Sigmoid colon (tissue), 7 donors: ENCODE measurements around the gene CDCA4. TPM values are rescaled to one million over a fixed set of nuclear protein-coding genes. Genes with fewer than 3 reads are reported as not detected.

ENCODE experiments used
- DNase-seq: peaks from one replicate; pipeline ENCODE4 v3.0.0-alpha.2; 2019
- H3K27ac ChIP-seq, 4 donors: fragments of 200-600 bp; sonication (generic); one replicate each; pipeline ENCODE4 v1.5.1; 2016 to 2019; ENCODE audit warnings: mild to moderate bottlenecking in 1 of 4
- H3K27me3 ChIP-seq, 3 donors: fragments of 200-600 bp; sonication (generic); one replicate each; pipeline ENCODE4 v1.5.1; 2019; ENCODE audit warnings: mild to moderate bottlenecking in 1 of 3
- H3K36me3 ChIP-seq, 4 donors: fragments of 200-600 bp; sonication (generic); one replicate each; pipeline ENCODE4 v1.5.1; 2016 to 2019
- H3K4me1 ChIP-seq, 4 donors: fragments of 200-600 bp; sonication (generic); one replicate each; pipeline ENCODE4 v1.5.1; 2017 to 2019
- H3K4me3 ChIP-seq, 4 donors: fragments of 200-600 bp; sonication (generic); one replicate each; pipeline ENCODE4 v1.5.1; 2017 to 2019; ENCODE audit warnings: mild to moderate bottlenecking in 2 of 4, moderate library complexity in 1 of 4
- H3K9me3 ChIP-seq, 4 donors: fragments of 200-600 bp in 3 of 4; sonication (generic) in 3 of 4; one replicate each; pipeline versions ENCODE4 v1.5.1 to v1.6.1; 2013 to 2019
- EP300 ChIP-seq, 4 donors: sonication (generic); formaldehyde crosslinking; IDR thresholded peaks; one replicate each; pipeline ENCODE4 v1.6.1; 2017; ENCODE audit warnings: antibody characterized with exemption in 4 of 4
- POLR2A ChIP-seq, 2 donors: fragments of 450-650 bp; IDR thresholded peaks; one replicate each; pipeline ENCODE4 v1.6.1; 2016; ENCODE audit warnings: antibody characterized with exemption in 2 of 2, mild to moderate bottlenecking in 2 of 2, moderate library complexity in 2 of 2
- POLR2AphosphoS5 ChIP-seq, 4 donors: sonication (generic); formaldehyde crosslinking; IDR thresholded peaks; one replicate each; pipeline ENCODE4 v1.6.1; 2017; ENCODE audit warnings: antibody characterized with exemption in 4 of 4
- WGBS, 2 donors: extraction: QIAGEN DNeasy Blood & Tissue Kit; methylation state at CpG; one replicate each; pipeline ENCODE4 v1.1.7; 2013; 5-methylcytosine and 5-hydroxymethylcytosine counted together
- intact Hi-C: fragments of 100-400 bp; cut with DNase I; formaldehyde crosslinking; loops from one replicate; pipeline ENCODE4 v1.15.1; 2023
- polyA plus RNA-seq, 3 donors: library from polyadenylated mRNA; stranded (reverse); fragments of 200-250 nt; gene quantifications; one replicate each; pipeline ENCODE4 v1.2.3, GENCODE V29; 2013
- total RNA-seq, 4 donors: library from RNA; depleted of rRNA; stranded (reverse); fragments of >200 nt; gene quantifications; one replicate each; pipeline ENCODE4 v1.1.0, GENCODE V29; 2016
- TF ChIP-seq, protein P1 (sequence below), 4 experiments: fragments of 450-650 bp in 3 of 4; fragments of 200-600 bp in 1 of 4; IDR thresholded peaks; one replicate each; pipeline ENCODE4 v1.5.1; 2016 to 2019; ENCODE audit warnings: antibody characterized with exemption in 4 of 4, mild to moderate bottlenecking in 3 of 4, moderate library complexity in 2 of 4
- donor health status: healthy with polysubstance abuse.
- donor health status: Bipolar disorder and iron deficiency.
- donor health status: healthy.

CDCA4 gene
- total and polyA plus RNA-seq, 7 donors, result 2.4 to 11.3 (median 5.4) TPM

DNA sequence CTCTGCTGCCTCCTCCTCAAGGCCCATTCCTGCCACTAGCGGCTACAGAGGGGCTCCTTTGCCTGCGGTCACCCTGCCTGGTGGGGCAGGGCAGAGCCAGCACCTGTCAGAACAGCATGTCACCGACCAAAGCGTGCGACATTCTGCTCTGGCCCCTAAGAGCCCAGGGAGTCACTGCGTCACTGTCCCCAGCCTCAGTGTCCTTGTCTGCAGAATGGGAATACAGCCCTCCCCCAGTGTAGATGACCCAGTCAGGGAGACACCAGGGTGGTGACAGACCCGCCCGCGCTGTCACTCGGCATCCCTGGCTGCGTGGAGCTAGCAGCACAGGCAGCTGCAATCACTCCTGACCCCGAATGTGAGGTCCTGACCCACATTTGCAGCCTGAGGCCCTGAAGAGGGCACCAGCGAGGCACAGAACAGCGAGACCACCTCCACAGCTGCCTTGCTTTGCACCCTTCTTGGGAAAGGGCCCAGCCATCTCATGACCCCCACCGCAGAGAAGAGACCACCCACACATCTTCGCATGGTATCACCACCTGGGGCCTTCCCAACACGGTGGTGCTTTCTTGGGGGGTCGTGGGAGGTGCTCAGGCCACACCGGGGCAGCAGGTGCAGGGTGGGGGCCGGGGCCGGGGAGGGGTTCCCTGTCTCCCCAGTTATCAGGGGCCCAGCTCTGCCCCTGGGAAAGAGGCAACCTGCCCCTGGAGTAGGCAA is 45.2 kb downstream of the CDCA4 start:
- Histone ChIP-seq H3K27me3 (no peaks in the 10 kb centered on the region), H3K27ac (peak overlapping the region; percentile 90 to 97 (median 96)), H3K9me3 (no peaks in the 10 kb centered on the region), H3K4me3 (no peak overlapping the region), H3K36me3 (no peaks in the 10 kb centered on the region), H3K4me1 (peaks cover 0 to 98% (median 94%) of the 10 kb centered on the region in 4 donors)
- TF ChIP-seq, protein P1, sequence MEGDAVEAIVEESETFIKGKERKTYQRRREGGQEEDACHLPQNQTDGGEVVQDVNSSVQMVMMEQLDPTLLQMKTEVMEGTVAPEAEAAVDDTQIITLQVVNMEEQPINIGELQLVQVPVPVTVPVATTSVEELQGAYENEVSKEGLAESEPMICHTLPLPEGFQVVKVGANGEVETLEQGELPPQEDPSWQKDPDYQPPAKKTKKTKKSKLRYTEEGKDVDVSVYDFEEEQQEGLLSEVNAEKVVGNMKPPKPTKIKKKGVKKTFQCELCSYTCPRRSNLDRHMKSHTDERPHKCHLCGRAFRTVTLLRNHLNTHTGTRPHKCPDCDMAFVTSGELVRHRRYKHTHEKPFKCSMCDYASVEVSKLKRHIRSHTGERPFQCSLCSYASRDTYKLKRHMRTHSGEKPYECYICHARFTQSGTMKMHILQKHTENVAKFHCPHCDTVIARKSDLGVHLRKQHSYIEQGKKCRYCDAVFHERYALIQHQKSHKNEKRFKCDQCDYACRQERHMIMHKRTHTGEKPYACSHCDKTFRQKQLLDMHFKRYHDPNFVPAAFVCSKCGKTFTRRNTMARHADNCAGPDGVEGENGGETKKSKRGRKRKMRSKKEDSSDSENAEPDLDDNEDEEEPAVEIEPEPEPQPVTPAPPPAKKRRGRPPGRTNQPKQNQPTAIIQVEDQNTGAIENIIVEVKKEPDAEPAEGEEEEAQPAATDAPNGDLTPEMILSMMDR (IDR thresholded peaks at IDR 0.05), result no peak
- TF ChIP-seq POLR2AphosphoS5 (IDR thresholded peaks at IDR 0.05) (no peak), EP300 (IDR thresholded peaks at IDR 0.05) (no peak), POLR2A (IDR thresholded peaks at IDR 0.05) (no peak)
- WGBS, 2 donors, result 45 to 52% methylated on average over 21 of the region's 21 CpGs
- DNase-seq, result peak; percentile 66
- intact Hi-C loops, result loop anchor here (1.0 to 5.0 kb wide), 3 partner anchors 70 to 117 kb away; no protein-coding TSS in a partner anchor

DNA sequence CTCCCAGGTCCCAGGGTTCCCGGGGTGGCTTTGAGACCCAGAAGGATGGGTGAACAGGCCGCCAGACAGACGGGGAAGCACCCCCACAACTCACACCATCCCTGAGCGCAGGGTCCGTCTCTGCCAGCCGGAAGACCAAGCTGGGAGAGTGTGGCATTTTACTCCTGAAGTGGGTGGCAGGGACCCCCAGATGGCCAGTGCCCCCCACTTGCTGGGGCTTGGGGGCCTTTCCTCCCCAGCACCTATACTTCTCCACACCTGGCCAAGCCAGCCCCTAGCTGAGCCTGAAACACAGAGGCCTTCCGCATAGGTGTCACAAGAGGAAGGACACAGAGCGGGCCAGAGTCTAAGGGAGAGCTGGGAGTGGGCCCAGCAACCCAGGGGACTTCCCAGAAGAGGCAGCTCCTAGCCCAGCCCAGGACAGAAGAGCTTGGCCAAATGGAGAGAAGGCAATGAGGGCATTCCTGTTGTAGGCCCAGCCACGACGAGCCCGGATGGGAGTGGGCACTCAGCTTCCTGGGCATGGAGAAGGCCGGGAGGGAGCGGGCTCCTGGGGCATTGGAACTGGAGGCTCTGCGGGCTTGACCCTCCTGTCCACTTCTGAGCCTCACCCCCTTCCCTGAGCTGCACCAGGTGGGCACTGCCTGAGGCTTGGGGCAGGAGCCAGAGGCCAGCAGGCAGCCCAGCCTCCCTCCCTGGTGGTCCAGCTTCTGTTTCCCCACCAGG is 46.1 kb downstream of the CDCA4 start:
- intact Hi-C loops, result loop anchor here (2.0 to 5.0 kb wide), 2 partner anchors 78 to 117 kb away; no protein-coding TSS in a partner anchor
- Histone ChIP-seq H3K4me1 (peaks cover 0 to 98% (median 92%) of the 10 kb centered on the region in 4 donors), H3K9me3 (no peaks in the 10 kb centered on the region), H3K27ac (peak overlapping the region; percentile 90 to 97 (median 96)), H3K36me3 (no peaks in the 10 kb centered on the region), H3K27me3 (no peaks in the 10 kb centered on the region), H3K4me3 (no peak overlapping the region)
- TF ChIP-seq POLR2AphosphoS5 (IDR thresholded peaks at IDR 0.05), result no peak
- peak; percentile 62 for DNase-seq
- WGBS, 2 donors, result 90 to 93% methylated on average over 14 of the region's 14 CpGs

DNA sequence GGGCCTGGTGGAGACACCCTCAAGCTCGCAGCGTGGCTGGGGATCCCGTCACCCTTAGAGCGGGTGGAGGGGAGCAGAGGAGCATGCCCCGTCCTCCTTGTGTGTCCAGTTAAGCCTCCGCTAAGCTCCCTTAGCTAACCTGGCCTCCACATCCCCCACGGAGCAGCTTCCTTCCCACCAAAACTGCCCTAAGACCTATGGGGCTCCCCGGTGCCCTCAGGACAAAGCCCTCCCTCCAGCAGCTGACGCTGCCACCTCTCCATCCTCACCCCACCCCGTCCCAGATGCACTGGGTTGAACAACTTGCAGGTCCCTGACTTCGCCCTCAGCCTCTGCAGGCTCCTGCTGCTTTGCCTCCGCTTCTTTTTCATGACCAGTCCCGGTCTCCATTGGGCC is 46.7 kb downstream of the CDCA4 start:
- DNase-seq, result no peak
- H3K27me3 ChIP-seq, result no peaks in the 10 kb centered on the region
- peak overlapping the region in 2 of 4 donors; percentile 5 to 29 for H3K4me3 ChIP-seq
- TF ChIP-seq POLR2A (IDR thresholded peaks at IDR 0.05) (no peak), EP300 (IDR thresholded peaks at IDR 0.05) (no peak), POLR2AphosphoS5 (IDR thresholded peaks at IDR 0.05) (no peak)
- TF ChIP-seq, protein P1 (IDR thresholded peaks at IDR 0.05), result no peak
- peaks cover 0 to 98% (median 95%) of the 10 kb centered on the region in 4 donors for H3K4me1 ChIP-seq
- H3K27ac ChIP-seq, result peak overlapping the region; percentile 90 to 97 (median 96)
- H3K36me3 ChIP-seq, result no peaks in the 10 kb centered on the region
- WGBS, 2 donors, result 74 to 78% methylated on average over 13 of the region's 13 CpGs
- H3K9me3 ChIP-seq, result no peaks in the 10 kb centered on the region
- intact Hi-C loops, result loop anchor here (2.0 kb wide), 1 partner anchor 77 kb away; no protein-coding TSS in a partner anchor

DNA sequence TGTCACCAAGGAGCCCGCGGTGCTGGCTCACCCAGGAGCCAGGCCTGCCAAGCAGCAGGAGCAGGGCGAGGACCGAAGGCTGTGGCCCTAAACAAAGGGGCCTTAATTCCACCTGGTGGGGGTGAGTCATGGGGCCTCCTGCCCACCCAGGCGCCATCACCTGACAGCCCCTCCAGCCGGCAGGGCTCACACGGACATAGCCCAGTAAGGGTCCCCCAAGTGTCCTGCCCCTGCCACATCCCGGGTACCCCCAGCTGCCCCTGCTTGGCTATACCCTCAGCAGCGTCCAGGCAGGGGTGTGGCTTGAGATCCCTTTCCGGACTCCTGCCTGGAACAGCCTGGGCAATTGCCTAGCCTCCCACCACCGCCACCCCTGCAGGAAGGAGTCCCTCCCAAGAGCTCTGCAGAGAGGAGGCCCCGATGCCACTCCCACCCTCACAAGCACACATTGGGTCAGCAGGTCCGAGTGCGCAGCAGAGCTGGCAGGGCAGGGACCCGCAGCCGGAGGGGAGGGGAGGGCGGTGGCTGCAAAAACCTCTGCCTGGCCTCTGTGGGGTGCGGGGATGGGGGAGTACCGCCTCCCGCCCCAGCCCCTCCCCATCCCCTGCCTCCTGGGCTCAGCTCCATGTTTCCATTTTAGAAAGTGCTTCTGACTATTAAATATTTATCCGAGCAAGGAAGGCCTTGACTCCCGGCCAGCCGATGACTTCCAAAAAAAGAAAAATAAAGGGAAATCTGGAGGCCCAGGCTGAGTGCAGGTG is 47.3 kb downstream of the CDCA4 start:
- Histone ChIP-seq H3K27me3 (no peaks in the 10 kb centered on the region), H3K4me1 (peaks cover 0 to 98% (median 95%) of the 10 kb centered on the region in 4 donors), H3K27ac (peak overlapping the region; percentile 90 to 97 (median 96)), H3K36me3 (no peaks in the 10 kb centered on the region), H3K9me3 (no peaks in the 10 kb centered on the region), H3K4me3 (peak overlapping the region in 2 of 4 donors; percentile 5 to 29)
- intact Hi-C loops, result loop anchor here (2.0 kb wide), 1 partner anchor 77 kb away; no protein-coding TSS in a partner anchor
- TF ChIP-seq EP300 (IDR thresholded peaks at IDR 0.05) (peak in 1 of 4 donors; percentile 33), POLR2AphosphoS5 (IDR thresholded peaks at IDR 0.05) (peak; percentile 3 to 57 (median 38)), POLR2A (IDR thresholded peaks at IDR 0.05) (no peak)
- TF ChIP-seq, protein P1 (IDR thresholded peaks at IDR 0.05), result no peak
- DNase-seq, result peak; percentile 93
- 31 to 62% methylated on average over 23 of the region's 23 CpGs for WGBS, 2 donors
